Ovary (tissue), 9 donors: ENCODE results near the gene EDNRA. TPM values are rescaled to one million over a fixed set of nuclear protein-coding genes. Genes with fewer than 3 reads are reported as not detected.

Experiments
- DNase-seq, 5 donors: peaks; one replicate each; pipeline ENCODE4 v3.0.0-alpha.2; 2019 to 2020
- H3K27ac ChIP-seq, 2 donors: fragments of 200-600 bp; one replicate each; pipeline versions ENCODE4 v1.5.1 to v1.8.0; 2019 to 2022
- H3K27me3 ChIP-seq: fragments of 200-600 bp; one replicate; pipeline ENCODE4 v1.8.0; 2022
- H3K36me3 ChIP-seq: fragments of 200-600 bp; sonication (generic); one replicate; pipeline ENCODE4 v1.5.1; 2019
- H3K4me1 ChIP-seq: one replicate; pipeline ENCODE4 v1.8.1; 2013; ENCODE audit warnings: mild to moderate bottlenecking, moderate library complexity; ENCODE audit not compliant: insufficient read depth
- H3K4me3 ChIP-seq: fragments of 200-600 bp; sonication (generic); one replicate; pipeline ENCODE4 v1.5.1; 2017
- H3K9me3 ChIP-seq, 2 donors: fragments of 200-600 bp in 1 of 2; sonication (generic) in 1 of 2; one replicate each; pipeline versions ENCODE4 v1.5.1 to v1.8.1; 2013 to 2019; ENCODE audit warnings: mild to moderate bottlenecking in 1 of 2, moderate library complexity in 1 of 2
- CTCF ChIP-seq, 3 donors: fragments of 450-650 bp in 2 of 3; fragments of 200-600 bp in 1 of 3; IDR thresholded peaks; one replicate each; pipeline versions ENCODE4 v1.5.1 to v1.8.0; 2016 to 2022; ENCODE audit warnings: antibody characterized with exemption in 3 of 3, mild to moderate bottlenecking in 1 of 3
- EP300 ChIP-seq: sonication (generic); formaldehyde crosslinking; IDR thresholded peaks from one replicate; pipeline ENCODE4 v1.6.1; 2017; ENCODE audit warnings: antibody characterized with exemption
- POLR2A ChIP-seq: fragments of 450-650 bp; IDR thresholded peaks from one replicate; pipeline ENCODE4 v1.6.1; 2017; ENCODE audit warnings: antibody characterized with exemption, mild to moderate bottlenecking, moderate library complexity
- WGBS, 3 donors: extraction: QIAGEN DNeasy Blood & Tissue Kit in 1 of 3; methylation state at CpG; one replicate each; pipeline versions ENCODE4 v1.1.5 to v1.1.7; 2013 to 2017; 5-methylcytosine and 5-hydroxymethylcytosine counted together
- intact Hi-C, 4 donors: fragments of 100-400 bp; cut with DNase I; formaldehyde crosslinking; loops; one replicate each; pipeline versions ENCODE4 v1.11.0 to v1.15.1; 2022 to 2023
- polyA plus RNA-seq, 2 donors: library from polyadenylated mRNA; stranded (reverse); fragments of 200-250 nt in 1 of 2; fragments of 350-450 nt in 1 of 2; fragmentation: Illumina TruSeq in 1 of 2; extraction: RNeasy Lipid Tissue Mini Kit (QIAGEN cat#74804) in 1 of 2; gene quantifications; one replicate each; pipeline ENCODE4 v1.2.3, GENCODE V29; 2013 to 2014
- total RNA-seq, 7 donors: library from RNA; depleted of rRNA in 2 of 7; stranded (reverse); fragments of >200 nt in 2 of 7; fragmentation: NEBNext Ultra II Directional in 3 of 7; extraction: Animal tissue kit (Norgen Biotek cat#: 25700) in 3 of 7; gene quantifications; one replicate each; pipeline versions ENCODE4 v1.1.0 to v1.2.4, GENCODE V29; 2016 to 2023
- donor health status: DM: no; HTN: no; CAD: no; lungs with moderate emphysema.
- donor health status: DM: no; HTN: no; CAD: no.
- donor health status: Bipolar disorder and iron deficiency.
- donor health status: DM: yes; HTN: yes; CAD: no.
- donor health status: DM: no; HTN: no; CAD: no.
- donor health status: DM: yes; HTN: yes; CAD: no.

EDNRA gene
- total and polyA plus RNA-seq, 9 donors: 28.4 to 110 (median 61.7) TPM

- Histone ChIP-seq H3K27me3 (no peaks in the 10 kb centered on the region), H3K4me3 (no peak overlapping the region), H3K9me3 (no peaks in the 10 kb centered on the region), H3K4me1 (peaks cover 1% of the 10 kb centered on the region), H3K36me3 (no peaks in the 10 kb centered on the region), H3K27ac (no peak overlapping the region)
- WGBS, 3 donors: 72 to 82% (median 75%) methylated on average over 5 of the region's 5 CpGs
- no peak for TF ChIP-seq POLR2A
- no peak for TF ChIP-seq EP300
- TF ChIP-seq CTCF (IDR thresholded peaks at IDR 0.05): no peak
- DNase-seq: no peak
- intact Hi-C loops: no loop called here
These were observed 90.3 kb downstream of the EDNRA start for GRCh38 chr4:147571036-147571770.

GRCh38 chr4:147576084-147576483 is 95.2 kb downstream of the EDNRA start:
- WGBS, 3 donors: 94 to 96% (median 96%) methylated on average over 3 of the region's 3 CpGs

GRCh38 chr4:147578051-147578476 is 97.2 kb downstream of the EDNRA start:
- Histone ChIP-seq H3K27me3 (no peaks in the 10 kb centered on the region), H3K4me1 (peaks cover 2% of the 10 kb centered on the region), H3K27ac (no peak overlapping the region), H3K9me3 (no peaks in the 10 kb centered on the region), H3K4me3 (no peak overlapping the region), H3K36me3 (no peaks in the 10 kb centered on the region)
- intact Hi-C loops: no loop called here
- DNase-seq: peak in 3 of 5 donors; percentile 19 to 30 (median 27)
- WGBS, 3 donors: 73 to 83% (median 79%) methylated on average over 6 of the region's 6 CpGs
- TF ChIP-seq EP300: peak; percentile 13
- no peak for TF ChIP-seq POLR2A

More at GRCh38 chr4:147576084-147576483, 95.2 kb downstream of the EDNRA start:
- H3K27ac ChIP-seq: no peak overlapping the region
- no peaks in the 10 kb centered on the region for H3K9me3 ChIP-seq
- no peak overlapping the region for H3K4me3 ChIP-seq
- no peaks in the 10 kb centered on the region for H3K27me3 ChIP-seq
- no peak for DNase-seq
- intact Hi-C loops: no loop called here
- H3K36me3 ChIP-seq: no peaks in the 10 kb centered on the region
- H3K4me1 ChIP-seq: peaks cover 2% of the 10 kb centered on the region
- TF ChIP-seq EP300 (no peak), POLR2A (no peak), CTCF (IDR thresholded peaks at IDR 0.05) (no peak)

- Histone ChIP-seq H3K9me3 (no peaks in the 10 kb centered on the region), H3K4me1 (peaks cover 2% of the 10 kb centered on the region), H3K27me3 (no peaks in the 10 kb centered on the region), H3K4me3 (no peak overlapping the region), H3K27ac (no peak overlapping the region), H3K36me3 (no peaks in the 10 kb centered on the region)
- WGBS, 3 donors: 84 to 86% (median 85%) methylated on average over 3 of the region's 3 CpGs
- TF ChIP-seq POLR2A (no peak), EP300 (no peak), CTCF (IDR thresholded peaks at IDR 0.05) (no peak)
- intact Hi-C loops: no loop called here
- no peak for DNase-seq
These were observed 97.7 kb downstream of the EDNRA start for GRCh38 chr4:147578593-147578992.

- no peaks in the 10 kb centered on the region for H3K27me3 ChIP-seq
- no peak overlapping the region for H3K4me3 ChIP-seq
- H3K4me1 ChIP-seq: peaks cover 2% of the 10 kb centered on the region
- TF ChIP-seq POLR2A (no peak), CTCF (IDR thresholded peaks at IDR 0.05) (no peak), EP300 (no peak)
- H3K36me3 ChIP-seq: no peaks in the 10 kb centered on the region
- DNase-seq: no peak
- no peaks in the 10 kb centered on the region for H3K9me3 ChIP-seq
- 56 to 59% (median 57%) methylated on average over 1 of the region's 1 CpG for WGBS, 3 donors
- intact Hi-C loops: no loop called here
- no peak overlapping the region for H3K27ac ChIP-seq
These were observed 99.5 kb downstream of the EDNRA start for GRCh38 chr4:147580396-147580795.
